G401.6 (cell line): ENCODE data around the gene SKAP2.
A peak's percentile ranks its signal among the peaks of the same experiment; 100 is the strongest.

Source experiments
- FAIRE-seq: peaks from 2 replicates; lab custom pipeline; 2012; peaks lifted over from hg19 to GRCh38; lab: Jason Lieb, UNC

SKAP2 gene

DNA sequence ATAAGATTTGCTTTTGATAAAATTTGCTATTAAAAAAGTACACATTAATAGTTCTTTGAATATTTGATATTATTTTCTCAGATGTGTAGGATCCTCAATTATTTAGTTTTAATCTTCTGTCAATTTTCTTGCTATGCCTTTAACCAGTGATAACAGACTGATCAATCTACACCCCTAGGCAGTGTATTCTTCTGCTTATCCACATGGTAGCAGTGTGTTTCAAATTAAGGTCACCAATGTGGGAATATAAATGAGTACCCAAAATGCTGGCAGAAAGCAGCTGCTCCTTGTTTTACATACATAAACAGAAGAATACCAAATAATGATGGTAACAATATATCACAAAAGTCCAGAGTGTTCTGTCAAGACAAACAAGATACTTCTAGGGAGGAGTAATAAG, 87.0 kb downstream of the SKAP2 start:
- peak; percentile 17 for FAIRE-seq

DNA sequence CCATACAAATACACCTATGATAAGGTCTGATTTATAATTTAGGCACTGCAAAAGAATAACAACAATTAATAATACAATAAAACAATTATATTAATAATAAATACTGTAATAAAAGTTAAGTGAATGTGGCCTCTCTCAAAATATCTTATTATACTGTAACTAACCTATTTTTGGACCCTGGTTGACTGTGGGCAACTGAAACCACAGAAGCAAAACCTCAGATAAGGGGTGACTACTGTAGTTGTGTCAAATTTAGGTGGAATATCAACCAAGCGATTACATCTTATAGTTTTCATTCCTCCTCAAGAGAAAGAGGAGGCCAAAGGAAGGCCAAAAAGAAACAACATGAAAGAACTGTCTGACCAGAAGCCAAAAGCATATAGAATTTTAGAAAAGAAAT, 103.9 kb downstream of the SKAP2 start:
- FAIRE-seq = peak; percentile 19

DNA sequence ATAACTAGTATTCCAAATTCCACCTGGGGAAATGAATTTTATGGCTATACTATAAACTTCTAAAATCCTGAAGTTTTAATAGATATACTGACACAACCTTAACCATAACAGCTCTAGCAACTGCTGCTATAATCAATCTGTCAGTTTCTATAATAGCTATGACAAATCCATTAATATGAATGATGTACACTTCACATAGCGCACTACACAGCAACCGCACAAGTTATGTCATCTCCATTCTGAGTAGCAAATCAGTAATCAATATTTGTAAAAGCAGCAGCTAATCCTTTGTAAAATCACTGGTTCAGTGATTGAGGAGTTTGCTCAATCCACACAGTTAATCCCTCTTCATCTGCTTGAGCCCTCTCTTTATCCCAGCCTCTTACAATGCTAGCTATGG, 105.3 kb downstream of the SKAP2 start:
- no peak for FAIRE-seq

DNA sequence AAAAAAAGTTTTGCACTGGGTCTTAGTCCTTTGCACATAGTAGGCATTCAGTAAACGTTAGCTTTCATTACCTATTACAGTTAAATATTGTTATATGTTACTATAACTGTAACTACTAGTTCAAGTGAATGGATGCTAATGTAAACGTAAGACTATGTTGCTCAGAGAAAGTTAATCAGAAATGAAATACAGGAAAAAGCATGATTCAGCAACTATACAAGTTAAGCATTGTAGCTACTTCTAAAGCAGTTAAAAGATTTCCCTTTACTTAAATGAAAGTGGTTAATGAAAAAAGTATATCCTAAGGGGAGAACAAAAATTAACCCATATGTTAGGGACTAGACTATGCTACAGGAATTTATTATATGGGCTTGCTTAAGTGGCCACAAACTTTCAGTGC, 121.2 kb downstream of the SKAP2 start:
- peak; percentile 76 for FAIRE-seq

DNA sequence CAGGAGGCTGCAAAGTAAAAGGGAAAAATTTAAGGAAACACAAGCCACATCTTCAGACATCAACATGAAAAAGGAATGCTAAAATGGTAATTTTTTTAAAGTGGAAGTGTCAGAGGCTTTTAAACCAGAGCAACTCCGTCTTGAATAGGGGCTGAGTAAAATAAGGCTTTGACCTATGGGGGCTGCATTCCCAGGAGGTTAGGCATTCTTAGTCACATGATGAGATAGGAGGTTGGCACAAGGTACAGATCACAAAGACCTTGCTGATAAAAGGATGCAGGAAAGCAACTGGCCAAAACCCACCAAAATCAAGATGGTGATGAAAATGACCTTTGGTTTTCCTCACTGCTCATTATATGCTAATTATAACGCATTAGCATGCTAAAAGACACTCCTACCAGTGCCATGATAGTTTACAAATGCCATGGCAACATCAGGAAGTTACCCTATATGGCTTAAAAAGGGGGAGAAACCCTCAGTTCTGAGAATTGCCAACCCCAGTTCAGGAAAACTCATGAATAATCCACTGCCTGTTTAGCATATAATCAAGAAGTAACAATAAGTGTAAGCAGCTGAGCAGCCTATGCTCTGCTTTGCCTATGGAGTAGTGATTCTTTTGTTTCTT, 128.3 kb downstream of the SKAP2 start:
- FAIRE-seq = no peak

DNA sequence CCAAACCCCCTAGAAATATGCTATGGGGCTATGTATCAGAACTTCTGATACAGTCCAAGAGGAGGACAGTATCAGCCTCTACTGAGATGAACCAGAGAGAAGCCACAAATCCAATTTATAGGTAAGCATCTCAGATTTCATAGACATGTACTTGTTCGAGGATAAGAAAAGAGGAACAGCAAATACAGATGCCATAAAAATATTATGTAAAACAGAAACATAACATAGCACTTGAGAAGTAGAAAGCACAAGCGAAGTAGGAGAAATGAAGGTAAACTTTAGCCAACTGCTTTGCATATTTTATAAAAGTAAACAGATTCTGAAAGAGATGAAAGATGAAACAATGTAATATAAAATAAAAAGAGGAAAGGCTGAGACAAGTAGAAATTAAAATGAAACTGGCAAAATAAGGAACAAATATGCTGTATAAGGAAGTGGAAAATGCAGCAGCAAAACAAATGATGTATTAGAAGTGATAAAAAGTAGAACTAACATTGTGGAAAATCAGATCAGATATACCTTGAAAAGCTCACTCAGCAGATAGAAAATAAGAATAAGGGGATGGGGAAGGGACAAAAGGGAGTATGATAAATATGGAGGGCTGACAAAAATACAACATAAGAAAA, 135.1 kb downstream of the SKAP2 start:
- peak; percentile 21 for FAIRE-seq

DNA sequence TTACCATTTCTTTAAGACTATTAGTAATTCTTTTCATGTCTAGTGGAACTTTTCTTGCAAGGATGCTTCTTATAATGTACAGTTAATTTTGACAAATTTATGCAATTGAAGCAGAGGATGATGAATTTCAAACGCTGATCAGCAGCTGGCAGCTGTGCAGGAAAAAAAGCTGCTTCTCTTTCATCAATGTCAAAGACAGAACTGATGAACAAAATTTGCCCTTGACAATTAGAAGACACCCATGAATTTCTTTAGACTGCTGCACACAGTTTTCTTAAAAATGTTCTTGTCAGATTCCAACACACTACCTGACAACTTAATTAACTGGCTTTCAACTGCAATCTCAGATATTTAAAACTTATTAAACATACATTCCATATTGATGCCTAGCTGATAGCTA, 138.3 kb downstream of the SKAP2 start:
- FAIRE-seq = no peak

DNA sequence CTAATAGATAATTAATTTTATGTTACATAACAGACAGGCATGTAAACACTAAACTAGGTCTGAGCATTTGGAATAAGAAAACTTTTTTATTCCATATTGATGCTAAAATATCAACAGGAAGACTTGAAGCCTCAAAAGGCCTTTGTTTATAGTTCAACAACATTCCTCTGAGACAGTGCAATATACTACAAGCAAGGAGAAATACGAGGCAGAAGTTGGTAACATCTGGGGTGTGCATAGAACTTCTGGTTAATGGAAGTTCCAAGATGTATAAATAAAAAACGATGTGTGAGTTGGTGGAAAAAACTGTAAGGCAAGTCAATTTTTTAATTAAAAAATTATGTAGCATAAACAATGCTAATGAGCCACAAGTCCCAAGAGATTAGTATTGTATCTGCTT, 139.6 kb downstream of the SKAP2 start:
- FAIRE-seq = peak; percentile 3

DNA sequence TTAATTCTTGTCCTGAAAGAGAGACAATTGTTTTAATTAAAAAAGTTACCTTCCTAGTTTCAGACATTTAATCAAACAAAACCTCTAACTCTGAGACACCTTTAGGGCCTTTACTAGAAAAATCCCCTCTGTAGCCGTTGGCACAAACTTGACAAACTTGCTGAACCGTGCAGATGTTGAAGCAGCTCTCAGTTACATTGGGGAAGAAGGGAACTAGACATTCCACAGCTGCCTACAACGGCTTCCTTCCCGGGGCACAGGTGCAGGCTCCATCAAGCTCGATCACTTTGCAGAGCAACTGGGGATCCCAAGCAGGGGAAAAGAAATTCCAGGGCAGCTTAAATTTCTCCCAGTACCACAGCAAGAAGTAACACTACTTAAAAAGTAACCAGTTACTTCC, 141.3 kb downstream of the SKAP2 start:
- FAIRE-seq = no peak

DNA sequence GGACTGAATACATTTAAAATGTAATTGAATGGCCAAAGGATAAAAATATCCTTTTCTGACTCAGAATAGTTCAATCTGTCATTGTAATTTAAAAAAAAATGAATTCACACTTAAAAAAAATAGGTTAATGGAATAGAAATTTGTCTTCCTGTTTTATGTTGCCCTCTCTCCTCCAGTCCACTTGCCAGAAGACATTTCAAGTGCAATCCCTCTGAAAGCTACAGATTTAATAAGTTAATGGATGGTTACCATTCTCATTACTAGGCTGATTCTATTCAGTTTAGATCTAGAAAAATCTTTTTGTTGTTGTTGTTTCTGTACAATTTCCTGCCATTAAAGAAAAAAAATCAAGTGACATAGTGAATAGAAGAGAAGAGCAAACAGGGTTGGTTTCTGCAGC, 142.9 kb downstream of the SKAP2 start:
- FAIRE-seq = no peak

DNA sequence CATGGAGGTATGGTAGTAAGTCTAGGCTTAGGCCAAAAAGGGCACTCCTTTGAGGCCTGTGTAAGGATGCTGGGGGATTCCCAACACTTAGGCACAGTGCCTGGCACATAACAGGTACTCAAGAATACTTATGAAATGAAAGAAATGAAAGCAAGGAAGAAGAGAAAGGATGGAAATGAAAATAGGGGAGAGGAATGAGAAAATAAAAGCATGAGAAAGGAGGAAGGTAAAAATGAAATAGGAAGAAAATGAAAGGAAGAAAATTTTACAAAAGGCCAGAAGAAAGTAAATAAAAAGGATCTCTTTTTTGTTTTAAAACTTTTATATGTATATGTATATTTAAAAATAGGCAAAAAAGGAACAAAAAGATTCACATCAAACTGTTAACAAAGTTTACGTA, 146.3 kb downstream of the SKAP2 start:
- peak; percentile 95 for FAIRE-seq

DNA sequence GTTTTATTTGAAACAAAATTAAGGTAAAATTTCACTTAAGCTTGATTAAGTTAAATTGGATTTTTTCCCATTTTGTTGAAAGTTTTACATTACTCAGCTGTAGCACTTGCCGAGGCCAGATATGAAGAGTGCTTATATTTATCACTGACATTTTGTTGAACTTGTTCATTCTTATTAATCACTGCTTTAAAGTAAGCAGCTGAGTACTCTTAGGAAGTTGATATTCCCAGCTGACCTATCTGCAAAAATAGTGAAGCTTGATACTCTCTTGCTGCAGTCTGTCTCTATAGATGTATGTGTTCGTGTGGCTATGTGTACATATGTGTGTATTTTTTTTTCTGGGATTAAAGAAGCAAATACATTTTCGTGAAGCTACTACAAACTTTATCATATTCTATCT, 150.0 kb downstream of the SKAP2 start:
- peak; percentile 56 for FAIRE-seq

DNA sequence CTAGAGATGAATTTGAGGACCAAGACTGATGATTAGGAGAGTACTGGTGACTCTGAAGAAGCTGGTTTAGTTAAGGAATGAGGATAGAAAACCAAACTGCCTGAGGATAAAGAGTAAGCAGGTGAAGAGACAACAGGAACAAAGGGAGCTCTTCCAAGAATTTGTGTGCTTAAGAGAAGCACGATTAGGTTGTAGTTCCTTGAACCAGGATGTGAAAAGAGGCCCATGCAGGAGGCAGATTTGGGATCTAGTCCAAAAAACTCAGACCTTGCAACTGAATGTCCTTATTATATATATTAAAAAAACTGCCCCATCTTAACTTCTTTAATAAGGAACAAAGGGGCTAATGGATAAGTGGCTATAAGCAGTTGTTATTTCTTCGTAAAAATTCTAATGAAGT, 150.4 kb downstream of the SKAP2 start:
- FAIRE-seq = no peak

DNA sequence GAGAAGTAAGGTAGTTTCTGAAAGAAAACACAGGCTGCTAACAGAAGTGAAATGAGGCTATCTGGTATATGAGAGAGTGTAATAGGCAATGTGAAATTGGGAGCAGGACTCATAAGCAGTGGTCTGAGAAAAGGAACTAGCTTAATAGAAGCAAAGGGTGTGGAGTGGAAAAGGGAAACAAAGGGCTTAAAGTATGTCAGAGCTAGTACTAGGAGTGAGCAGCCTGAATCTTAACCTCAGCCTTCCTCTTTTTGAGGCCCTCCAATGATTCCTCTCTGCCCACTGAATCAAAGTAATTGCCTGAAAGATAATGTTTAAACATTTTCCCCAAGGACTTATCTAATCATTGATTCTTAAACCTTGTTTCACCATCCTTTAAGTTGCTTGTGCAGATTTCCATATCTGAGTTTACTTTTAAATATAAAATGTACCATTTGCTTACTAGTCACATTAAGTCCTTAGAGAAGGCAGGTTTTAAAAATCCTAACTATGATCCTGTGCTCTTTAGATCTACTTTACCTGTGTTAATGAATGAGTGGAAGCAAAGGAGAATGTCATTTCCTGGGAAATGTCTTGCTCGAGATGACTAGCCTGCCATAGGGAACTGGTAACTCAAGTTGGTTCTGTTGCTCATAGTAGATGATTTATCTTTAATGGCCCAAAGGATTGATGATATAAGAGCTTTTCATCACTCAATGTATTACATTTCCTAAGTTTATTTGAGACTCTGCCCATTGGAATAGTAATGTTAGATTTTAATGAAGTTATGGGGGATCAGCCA, 155.0 kb downstream of the SKAP2 start:
- no peak for FAIRE-seq

DNA sequence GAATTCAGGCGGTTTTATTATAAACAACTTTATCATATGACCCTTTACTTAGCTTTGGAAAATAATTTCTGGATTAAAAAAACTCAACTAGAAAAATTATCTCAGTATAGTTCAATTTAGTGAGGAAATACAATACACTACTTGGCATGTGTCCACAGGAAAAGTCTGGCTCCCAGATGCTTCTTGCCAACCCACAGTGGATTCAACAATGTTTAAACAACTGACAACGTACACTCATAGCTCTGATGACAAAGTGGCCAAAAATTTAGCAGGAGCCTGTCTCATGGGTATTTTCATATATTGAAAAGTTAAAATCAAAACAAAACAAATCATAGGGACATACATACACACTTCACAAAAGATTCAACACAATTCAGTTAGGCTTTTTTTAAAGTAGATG, 158.8 kb downstream of the SKAP2 start:
- FAIRE-seq = no peak

DNA sequence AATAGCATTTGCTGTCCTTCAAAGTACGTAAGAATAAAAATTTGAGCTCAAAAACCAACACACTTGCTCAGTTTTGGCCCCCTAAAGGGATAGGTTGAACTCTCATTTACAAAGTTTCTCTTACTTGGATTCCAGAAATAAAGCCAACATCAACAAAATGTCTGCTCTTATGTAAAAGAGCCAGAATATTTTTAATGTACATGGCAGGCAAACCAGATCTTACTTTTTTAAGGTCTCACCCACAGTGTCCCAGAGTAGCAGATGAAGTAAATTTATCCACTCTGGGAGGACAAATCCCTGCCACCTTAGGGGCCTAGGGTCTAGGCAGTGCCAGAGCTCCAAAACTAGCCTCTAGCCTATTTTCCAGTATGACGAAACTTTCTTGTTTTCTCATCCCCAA, 159.6 kb downstream of the SKAP2 start:
- FAIRE-seq = no peak

DNA sequence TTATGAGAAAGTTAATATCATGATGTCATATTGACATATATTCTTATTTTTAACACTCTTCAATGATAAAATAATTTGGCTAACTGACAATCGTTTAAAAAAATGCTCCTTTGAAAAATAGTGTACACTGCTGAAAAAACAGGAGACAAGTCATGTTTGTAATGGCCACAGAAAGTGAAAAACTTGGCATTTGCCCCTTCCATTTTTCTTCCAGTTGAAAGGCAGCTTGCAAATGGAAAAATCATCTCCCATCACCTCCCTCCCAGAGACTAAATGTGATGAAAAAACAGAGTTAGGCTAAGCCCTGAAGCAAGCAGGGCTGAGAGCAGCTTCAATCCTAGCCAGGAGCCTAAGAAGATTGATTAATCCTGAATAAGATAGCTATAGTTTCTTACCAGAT, 160.4 kb downstream of the SKAP2 start:
- no peak for FAIRE-seq

DNA sequence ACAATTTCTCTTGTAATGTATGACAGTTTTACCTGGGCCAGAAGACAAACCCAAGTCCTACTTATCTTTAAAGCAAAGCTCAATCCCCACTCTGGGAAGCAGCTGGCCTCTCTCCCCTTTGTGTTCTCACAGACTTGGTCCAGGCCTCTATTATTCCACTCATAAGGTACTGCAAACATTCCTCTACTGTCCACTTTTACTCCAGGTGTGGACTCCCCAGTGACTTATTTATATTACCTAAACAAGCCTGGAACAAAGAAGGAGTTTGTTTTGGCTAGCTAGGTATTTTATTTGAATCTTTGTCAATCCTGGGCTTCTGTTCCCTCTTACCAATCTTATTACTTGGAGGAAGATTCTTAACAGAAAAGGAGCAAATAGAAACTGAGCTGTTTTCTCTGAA, 163.5 kb downstream of the SKAP2 start:
- FAIRE-seq = no peak

DNA sequence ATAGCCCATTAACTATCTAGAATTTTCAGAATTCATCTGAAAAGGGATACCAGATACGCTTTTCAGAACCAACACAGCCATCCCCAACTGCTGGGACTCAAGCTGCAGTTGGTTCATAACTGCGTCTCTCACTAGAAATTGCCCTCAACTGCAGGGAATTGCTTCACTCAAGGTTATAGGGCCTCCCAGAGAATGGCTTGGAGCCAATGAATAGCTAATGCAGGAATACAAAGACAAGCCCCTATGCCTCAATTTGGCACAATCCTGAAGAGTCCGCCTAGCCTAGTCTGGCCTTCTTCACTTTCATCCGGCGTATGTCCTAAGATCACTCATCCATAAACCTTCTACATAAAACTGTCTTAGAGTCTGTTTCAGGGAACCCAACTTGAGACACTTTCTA, 164.0 kb downstream of the SKAP2 start:
- no peak for FAIRE-seq

DNA sequence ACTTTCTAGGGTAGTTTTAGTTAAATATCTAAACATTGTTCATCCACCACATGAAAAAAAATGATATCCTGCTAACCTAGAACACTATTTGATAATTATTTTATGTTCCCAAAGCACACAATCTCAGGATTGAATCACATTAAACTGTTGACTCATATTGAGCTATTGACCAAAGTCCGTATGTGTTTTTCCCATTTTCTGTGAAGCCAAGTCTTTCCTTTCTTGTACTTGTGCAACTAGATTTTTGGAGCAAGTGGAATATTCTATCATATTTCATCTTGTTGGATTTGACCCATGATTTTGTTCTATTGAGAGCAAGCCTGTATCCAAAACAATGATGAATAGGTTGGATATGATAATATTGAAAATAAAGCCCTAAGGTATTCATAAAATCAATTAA, 164.6 kb downstream of the SKAP2 start:
- FAIRE-seq = peak; percentile 8

DNA sequence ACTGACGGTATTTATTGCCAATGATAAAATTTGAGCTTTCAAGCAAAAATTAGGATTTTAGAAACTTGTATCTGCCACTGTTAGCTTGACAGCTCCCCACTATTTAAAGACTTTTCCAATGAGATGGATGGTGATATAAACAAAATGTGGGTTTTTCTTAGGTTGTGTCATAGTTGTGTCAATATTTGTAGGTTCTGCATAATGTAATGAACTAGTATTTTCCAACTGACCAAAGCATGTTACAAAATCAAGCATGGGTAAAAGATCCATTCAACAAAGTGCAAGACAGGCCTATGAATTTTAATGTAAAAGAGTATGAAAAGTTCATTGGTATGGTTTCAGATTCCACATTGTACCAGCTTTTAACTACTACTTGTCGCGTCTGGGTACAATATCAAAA, 165.6 kb downstream of the SKAP2 start:
- FAIRE-seq = no peak

DNA sequence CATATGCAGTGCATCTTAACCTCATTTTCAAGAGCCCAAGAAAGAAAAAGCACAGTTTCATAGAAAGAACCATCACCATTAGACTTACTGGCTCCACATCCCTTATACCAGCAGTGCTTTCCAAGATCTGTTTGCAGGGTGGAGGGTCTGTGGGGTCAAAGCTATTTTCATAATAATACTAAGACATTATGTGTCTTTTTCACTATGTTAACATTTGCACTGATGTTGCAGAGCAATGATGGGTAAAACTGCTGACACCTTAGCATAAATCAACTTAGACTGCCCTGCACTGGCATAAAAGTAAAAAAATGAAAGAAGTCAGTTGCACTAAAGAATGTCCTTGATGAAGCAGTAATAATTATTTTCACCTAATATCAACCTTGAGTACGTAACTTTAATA, 166.2 kb downstream of the SKAP2 start:
- FAIRE-seq = no peak

DNA sequence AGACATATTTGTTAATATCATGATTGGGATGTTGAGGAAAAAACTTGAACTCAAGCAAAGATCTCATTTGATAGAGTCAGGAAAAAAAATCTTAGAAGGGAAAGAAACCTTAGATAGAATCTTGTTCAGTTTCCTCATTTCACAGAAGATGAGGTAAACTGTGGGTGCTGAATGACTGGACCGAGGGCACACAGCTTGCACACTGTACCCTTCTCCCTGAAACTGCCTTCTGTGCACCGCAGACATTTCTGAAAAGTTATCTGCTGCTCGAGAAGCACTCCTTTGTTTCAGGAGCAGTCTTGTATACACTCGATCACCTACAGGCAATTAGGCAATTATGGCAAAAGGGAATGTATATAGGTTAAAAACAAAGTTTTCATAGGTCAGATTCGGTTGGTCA, 167.4 kb downstream of the SKAP2 start:
- no peak for FAIRE-seq

DNA sequence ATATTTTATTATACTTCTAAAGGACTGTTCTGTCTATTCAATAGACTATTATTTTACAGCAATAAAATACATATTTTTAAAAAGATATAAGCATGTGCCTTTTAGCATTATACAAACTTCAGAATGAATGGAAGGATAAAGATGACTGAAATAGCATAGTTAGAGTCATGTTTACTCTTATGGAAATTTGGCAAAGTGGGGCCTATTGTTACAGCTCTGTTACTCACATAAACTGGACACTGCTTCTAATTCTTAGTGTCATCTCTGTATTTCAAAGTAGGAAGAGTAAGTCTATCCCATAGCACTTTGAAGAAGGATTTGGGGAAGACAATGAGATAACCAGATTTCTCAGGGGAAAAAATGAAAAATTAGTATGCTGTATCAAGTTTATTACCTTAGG, 168.2 kb downstream of the SKAP2 start:
- FAIRE-seq = no peak
